ENCODE results near the gene SHB.

The SHB gene

DNA sequence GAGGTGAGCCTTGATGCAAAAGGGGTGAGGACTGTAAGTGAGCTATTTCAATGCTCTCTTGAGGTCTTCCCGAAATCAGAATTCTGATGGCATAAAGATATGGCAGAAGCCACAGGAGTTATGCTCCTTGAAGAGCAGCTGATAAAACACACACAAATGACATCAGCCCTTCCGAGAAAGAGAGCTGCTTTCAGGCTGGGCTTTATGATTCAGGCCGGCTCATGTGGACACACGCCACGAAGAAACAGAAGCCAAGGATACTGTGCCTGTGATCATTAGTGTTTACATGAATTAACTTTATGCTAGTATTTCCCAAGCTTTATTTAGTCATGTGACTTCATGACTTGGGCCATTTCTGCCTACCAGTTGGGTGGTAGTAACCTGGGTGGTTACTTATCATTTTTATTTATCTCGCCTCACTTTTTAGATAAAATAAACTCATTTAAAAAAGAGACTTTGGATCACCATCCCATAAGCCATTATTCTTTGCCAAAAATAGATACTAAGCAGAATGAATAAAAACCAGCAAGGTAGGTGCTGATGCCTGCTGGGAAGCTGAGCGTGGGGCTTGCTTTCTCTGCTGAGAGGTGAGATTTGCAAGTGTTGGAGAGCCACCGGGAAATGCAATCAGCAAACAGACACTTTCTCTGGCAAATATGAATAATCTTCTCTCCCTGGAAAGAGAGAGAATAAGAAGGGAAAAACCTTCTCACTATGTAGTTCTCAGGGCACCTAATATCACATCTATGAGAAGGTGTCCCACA is 92.1 kb downstream of the SHB start:
- Histone ChIP-seq H3K36me3 (peaks cover 8 to 21% (median 14%) of the 10 kb centered on the region in 3 donors), H3K27me3 (no peaks in the 10 kb centered on the region), H3K9me3 (no peaks in the 10 kb centered on the region), H3K27ac (peak overlapping the region in 1 of 2 donors; percentile 17), H3K4me1 (no peaks in the 10 kb centered on the region), H3K4me3 (no peak overlapping the region)
- peak in 1 of 2 donors; percentile 60 for DNase-seq
- TF ChIP-seq, protein P1, sequence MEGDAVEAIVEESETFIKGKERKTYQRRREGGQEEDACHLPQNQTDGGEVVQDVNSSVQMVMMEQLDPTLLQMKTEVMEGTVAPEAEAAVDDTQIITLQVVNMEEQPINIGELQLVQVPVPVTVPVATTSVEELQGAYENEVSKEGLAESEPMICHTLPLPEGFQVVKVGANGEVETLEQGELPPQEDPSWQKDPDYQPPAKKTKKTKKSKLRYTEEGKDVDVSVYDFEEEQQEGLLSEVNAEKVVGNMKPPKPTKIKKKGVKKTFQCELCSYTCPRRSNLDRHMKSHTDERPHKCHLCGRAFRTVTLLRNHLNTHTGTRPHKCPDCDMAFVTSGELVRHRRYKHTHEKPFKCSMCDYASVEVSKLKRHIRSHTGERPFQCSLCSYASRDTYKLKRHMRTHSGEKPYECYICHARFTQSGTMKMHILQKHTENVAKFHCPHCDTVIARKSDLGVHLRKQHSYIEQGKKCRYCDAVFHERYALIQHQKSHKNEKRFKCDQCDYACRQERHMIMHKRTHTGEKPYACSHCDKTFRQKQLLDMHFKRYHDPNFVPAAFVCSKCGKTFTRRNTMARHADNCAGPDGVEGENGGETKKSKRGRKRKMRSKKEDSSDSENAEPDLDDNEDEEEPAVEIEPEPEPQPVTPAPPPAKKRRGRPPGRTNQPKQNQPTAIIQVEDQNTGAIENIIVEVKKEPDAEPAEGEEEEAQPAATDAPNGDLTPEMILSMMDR (IDR thresholded peaks at IDR 0.05) = no peak
- intact Hi-C loops (cut with DNase I; ENCODE audit: low total_unique reads) = no loop called here

DNA sequence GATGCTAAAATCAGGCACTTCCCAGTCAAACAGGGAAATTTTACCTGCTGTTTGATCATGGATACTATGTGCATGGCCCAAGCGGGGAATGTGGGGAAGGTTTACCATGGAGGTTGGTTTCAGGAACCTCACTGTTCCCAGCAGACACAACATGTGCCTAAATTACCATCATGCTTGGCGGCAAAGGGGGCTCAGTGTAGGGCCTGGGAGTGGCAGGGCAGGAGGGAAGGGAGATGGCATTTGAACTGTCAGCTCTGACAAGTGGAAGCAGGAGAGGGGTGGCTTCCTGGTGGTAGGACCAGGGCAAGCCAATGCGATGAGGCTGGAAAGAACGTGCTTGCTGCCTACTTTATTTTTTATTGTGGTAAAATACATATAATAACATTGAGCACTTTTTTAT is 93.4 kb downstream of the SHB start:
- peaks cover 8 to 22% (median 14%) of the 10 kb centered on the region in 3 donors for H3K36me3 ChIP-seq
- intact Hi-C loops (cut with DNase I; ENCODE audit: low total_unique reads) = no loop called here
- H3K4me3 ChIP-seq = no peak overlapping the region
- TF ChIP-seq, protein P1 (IDR thresholded peaks at IDR 0.05) = no peak
- H3K27ac ChIP-seq = no peak overlapping the region
- no peaks in the 10 kb centered on the region for H3K9me3 ChIP-seq
- H3K27me3 ChIP-seq = no peaks in the 10 kb centered on the region
- no peak for DNase-seq
- no peaks in the 10 kb centered on the region for H3K4me1 ChIP-seq

DNA sequence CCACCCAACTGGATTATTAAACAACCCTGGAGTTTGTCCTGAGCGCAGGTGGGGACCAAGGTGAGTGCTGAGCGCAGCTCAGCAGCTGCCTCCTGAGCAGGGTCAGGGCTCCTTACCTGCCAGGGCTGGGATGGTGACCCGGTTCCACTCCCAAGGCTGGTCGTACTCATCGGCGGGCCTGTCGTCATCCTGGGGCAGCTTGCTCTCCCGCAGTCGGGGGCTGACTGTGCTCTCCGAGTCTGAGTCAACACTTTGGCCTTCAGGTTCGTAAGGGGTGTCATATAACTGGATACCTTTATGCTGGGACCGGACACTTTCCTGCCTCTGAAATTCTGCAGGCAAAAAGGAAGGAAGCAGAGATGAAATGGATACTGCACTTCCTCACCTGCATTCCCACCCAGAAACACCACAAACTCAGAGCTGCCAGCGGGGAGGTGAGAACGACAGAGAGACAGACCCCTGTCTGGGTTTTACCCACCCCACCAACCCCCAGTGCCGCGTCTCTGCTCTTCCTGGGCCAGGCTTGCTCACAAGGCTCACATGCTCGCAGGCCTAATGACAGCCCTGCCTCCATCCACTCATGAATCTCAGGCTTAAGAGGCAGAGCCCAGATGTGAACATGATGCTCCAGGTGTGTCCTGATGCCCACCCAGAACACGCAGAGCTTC is 94.4 kb downstream of the SHB start:
- DNase-seq = no peak
- no peaks in the 10 kb centered on the region for H3K9me3 ChIP-seq
- no peak overlapping the region for H3K27ac ChIP-seq
- peaks cover 0 to 8% (median 0%) of the 10 kb centered on the region in 4 donors for H3K4me1 ChIP-seq
- TF ChIP-seq, protein P1 (IDR thresholded peaks at IDR 0.05) = no peak
- intact Hi-C loops (cut with DNase I; ENCODE audit: low total_unique reads) = no loop called here
- peaks cover 8 to 27% (median 14%) of the 10 kb centered on the region in 3 donors for H3K36me3 ChIP-seq
- no peaks in the 10 kb centered on the region for H3K27me3 ChIP-seq
- no peak overlapping the region for H3K4me3 ChIP-seq

DNA sequence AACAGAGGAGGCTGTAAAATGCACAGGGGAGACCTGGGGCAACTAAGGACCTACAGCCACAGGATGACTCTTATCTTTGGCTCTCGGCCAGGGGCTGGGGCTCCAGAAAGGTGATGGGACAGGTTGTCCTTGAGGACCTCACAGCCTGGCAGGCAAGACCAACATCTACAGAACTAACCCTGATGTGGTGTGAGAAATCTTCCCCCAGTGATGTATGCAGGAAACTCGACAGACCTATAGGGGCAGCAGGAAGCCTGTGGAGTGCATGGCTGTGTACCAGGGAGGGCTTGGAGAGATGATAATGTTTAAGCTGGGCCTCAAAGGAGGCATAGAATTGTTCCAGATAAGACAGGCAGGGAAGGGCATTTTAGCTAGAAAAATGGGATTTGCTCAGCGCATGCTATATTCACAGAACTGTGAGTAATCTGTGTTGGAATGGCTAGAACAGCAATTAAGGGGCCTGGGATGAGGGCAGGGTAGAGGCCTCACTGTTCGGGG is 96.6 kb downstream of the SHB start:
- Histone ChIP-seq H3K27ac (no peak overlapping the region), H3K4me1 (peaks cover 0 to 28% (median 9%) of the 10 kb centered on the region in 4 donors)
- intact Hi-C loops (cut with DNase I; ENCODE audit: low total_unique reads) = no loop called here

DNA sequence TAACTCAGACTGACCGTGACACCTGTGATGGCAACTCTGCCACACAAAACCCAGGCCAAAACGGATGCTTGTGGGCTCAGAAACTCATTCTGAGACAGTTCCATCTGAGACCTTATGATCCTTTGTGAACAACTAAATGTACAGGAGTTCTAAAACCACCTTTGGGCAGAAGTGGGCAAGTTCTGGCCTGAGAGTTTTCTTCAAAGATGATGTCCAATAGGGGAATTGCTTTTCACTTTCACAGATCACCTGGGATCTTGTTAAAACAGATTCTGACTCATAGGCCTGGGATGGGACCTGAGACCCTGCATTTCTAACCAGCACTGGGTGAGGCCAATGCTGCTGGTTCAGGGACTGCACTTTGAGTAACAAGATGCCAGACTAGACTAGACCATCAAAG is 97.3 kb downstream of the SHB start:
- no peaks in the 10 kb centered on the region for H3K9me3 ChIP-seq
- peaks cover 0 to 36% (median 11%) of the 10 kb centered on the region in 4 donors for H3K4me1 ChIP-seq
- H3K4me3 ChIP-seq = no peak overlapping the region
- no peak for DNase-seq
- H3K27ac ChIP-seq = no peak overlapping the region
- no peaks in the 10 kb centered on the region for H3K27me3 ChIP-seq
- TF ChIP-seq, protein P1 (IDR thresholded peaks at IDR 0.05) = no peak
- intact Hi-C loops (cut with DNase I; ENCODE audit: low total_unique reads) = no loop called here
- H3K36me3 ChIP-seq = peaks cover 8 to 27% (median 14%) of the 10 kb centered on the region in 3 donors

More for the DNA sequence above, 96.6 kb downstream of the SHB start:
- Histone ChIP-seq H3K36me3 (peaks cover 8 to 27% (median 14%) of the 10 kb centered on the region in 3 donors), H3K9me3 (no peaks in the 10 kb centered on the region), H3K4me3 (no peak overlapping the region), H3K27me3 (no peaks in the 10 kb centered on the region)
- TF ChIP-seq, protein P1 (IDR thresholded peaks at IDR 0.05) = no peak
- DNase-seq = peak in 1 of 2 donors; percentile 58
